Measurements from ENCODE around the gene CTXND1. TPM values are rescaled to one million over a fixed set of nuclear protein-coding genes. Genes with fewer than 3 reads are reported as not detected.

Gene CTXND1
- total and polyA plus RNA-seq, 2 of the 13 experiments (the other 11 are each of a cell fraction or from before 2014, with no cell fraction given): 1.2 to 2.1 TPM

DNA sequence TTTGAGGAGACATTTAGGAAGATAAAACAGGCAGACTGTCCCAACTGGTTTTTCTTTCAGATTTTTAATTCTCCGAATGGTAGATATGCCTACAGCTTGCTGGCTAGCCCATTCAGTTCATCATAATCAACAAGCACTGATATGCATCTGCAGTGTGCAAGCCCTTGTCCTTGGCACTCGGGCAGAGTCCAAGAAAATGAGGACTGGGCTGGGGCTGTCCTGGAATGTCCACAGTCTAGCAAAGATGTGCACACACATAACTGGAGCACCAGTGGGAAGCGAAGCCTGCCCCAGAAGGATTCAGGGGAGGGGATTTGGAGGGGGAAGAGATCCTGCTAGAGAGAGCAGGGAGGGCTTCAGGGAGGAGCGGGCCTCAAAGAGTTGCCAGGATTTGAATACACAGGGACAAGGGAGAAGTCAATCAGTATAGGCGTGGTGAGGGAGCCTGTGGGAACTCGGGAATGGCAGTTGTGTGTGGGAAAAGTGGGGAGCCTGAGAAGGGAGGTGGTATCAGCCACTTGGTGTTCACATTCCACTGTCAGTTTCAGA is 90.5 kb downstream of the CTXND1 start (continued):
- TF ChIP-seq ZKSCAN8 (CRISPR knock-in tag; IDR thresholded peaks at IDR 0.05; ENCODE audit: borderline replicate concordance) (no peak), TAF1 (CRISPR knock-in tag; IDR thresholded peaks at IDR 0.05) (no peak), SMARCC2 (IDR thresholded peaks at IDR 0.05) (no peak), IRX3 (CRISPR knock-in tag; IDR thresholded peaks at IDR 0.05; ENCODE audit: borderline replicate concordance, low read depth) (no peak), RBFOX2 (IDR thresholded peaks at IDR 0.05; ENCODE audit: low read depth, low read length) (no peak), SRSF4 (IDR thresholded peaks at IDR 0.05; ENCODE audit: low read depth, low read length, poor library complexity, severe bottlenecking) (no peak), SRSF9 (IDR thresholded peaks at IDR 0.05; ENCODE audit: borderline replicate concordance, insufficient read depth, low read depth, low read length, poor library complexity, severe bottlenecking) (no peak), LRRFIP1 (CRISPR knock-in tag; conservative IDR thresholded peaks at IDR 0.05) (no peak), ERF (CRISPR knock-in tag; IDR thresholded peaks at IDR 0.05) (no peak), ZNF850 (CRISPR knock-in tag; conservative IDR thresholded peaks at IDR 0.05) (no peak), HNF4A (CRISPR knock-in tag; IDR thresholded peaks at IDR 0.05) (peak; percentile 82), ZSCAN25 (CRISPR knock-in tag; IDR thresholded peaks at IDR 0.05) (0 out of 2 replicates have a peak, but pooled peaks have one; percentile 24), SNRNP70 (IDR thresholded peaks at IDR 0.05; ENCODE audit: low read depth, low read length) (no peak), ZNF501 (CRISPR knock-in tag; IDR thresholded peaks at IDR 0.05) (no peak), PHF21A (CRISPR knock-in tag; IDR thresholded peaks at IDR 0.05) (no peak), ZNF775 (CRISPR knock-in tag; IDR thresholded peaks at IDR 0.05; ENCODE audit: borderline replicate concordance) (no peak), UBTF (CRISPR knock-in tag; IDR thresholded peaks at IDR 0.05) (no peak), RARG (CRISPR knock-in tag; IDR thresholded peaks at IDR 0.05; ENCODE audit: low read depth) (no peak), ZBTB42 (CRISPR knock-in tag; IDR thresholded peaks at IDR 0.05) (no peak), ATF5 (CRISPR knock-in tag; IDR thresholded peaks at IDR 0.05; ENCODE audit: low read depth) (no peak), ZMYM4 (CRISPR knock-in tag; IDR thresholded peaks at IDR 0.05) (0 out of 2 replicates have a peak, but pooled peaks have one; percentile 22), TBX3 (IDR thresholded peaks at IDR 0.05; ENCODE audit: borderline replicate concordance) (no peak)
- TF ChIP-seq, protein P1, sequence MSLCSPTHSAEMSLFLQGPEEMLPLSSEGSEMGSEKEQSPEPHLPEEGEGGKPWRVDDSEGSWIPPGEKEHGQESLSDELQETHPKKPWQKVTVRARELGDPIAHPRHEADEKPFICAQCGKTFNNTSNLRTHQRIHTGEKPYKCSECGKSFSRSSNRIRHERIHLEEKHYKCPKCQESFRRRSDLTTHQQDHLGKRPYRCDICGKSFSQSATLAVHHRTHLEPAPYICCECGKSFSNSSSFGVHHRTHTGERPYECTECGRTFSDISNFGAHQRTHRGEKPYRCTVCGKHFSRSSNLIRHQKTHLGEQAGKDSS (CRISPR knock-in tag; IDR thresholded peaks at IDR 0.05; ENCODE audit: borderline replicate concordance, low read depth): no peak
- TF ChIP-seq, protein P2, sequence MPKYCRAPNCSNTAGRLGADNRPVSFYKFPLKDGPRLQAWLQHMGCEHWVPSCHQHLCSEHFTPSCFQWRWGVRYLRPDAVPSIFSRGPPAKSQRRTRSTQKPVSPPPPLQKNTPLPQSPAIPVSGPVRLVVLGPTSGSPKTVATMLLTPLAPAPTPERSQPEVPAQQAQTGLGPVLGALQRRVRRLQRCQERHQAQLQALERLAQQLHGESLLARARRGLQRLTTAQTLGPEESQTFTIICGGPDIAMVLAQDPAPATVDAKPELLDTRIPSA (CRISPR knock-in tag; IDR thresholded peaks at IDR 0.05; ENCODE audit: borderline replicate concordance): no peak

Data from HepG2 (cell line).